ENCODE results near the gene KCNMA1.

Gene KCNMA1

DNA sequence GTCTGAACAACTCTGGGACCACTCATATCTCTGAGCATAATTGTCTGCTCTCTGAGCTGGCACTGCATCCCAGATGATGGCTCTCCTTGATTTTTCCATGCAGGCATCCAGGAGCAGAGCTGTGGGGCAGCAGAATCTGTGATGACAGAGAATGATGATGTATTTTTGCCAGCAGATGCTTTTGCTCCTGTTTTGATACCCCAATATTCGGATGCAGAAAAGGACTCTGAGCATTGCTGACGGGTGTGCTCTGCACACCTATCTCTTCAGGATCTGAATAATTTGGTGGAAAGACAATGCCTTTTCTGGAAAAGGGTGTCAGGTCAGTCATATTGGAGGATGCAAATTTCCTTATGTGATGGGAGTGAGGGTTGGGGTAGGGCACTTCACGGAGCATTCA lies 735.9 kb downstream of the KCNMA1 start:
- DNase-seq (ENCODE audit: low read depth in 3 of 3) = no peak

- DNase-seq (ENCODE audit: low read depth in 3 of 3) = no peak
Measured at GRCh38 chr10:76899490-76899889, 738.1 kb downstream of the KCNMA1 start.

- no peak for DNase-seq (ENCODE audit: low read depth in 3 of 3)
Measured at GRCh38 chr10:76892766-76893479, 744.7 kb downstream of the KCNMA1 start.

GRCh38 chr10:76887223-76888010 lies 750.2 kb downstream of the KCNMA1 start:
- no peak for DNase-seq (ENCODE audit: low read depth in 3 of 3)

- no peak for DNase-seq (ENCODE audit: low read depth in 3 of 3)
Measured at GRCh38 chr10:76885816-76886215, 751.8 kb downstream of the KCNMA1 start.

- no peak for DNase-seq (ENCODE audit: low read depth in 3 of 3)
Measured at GRCh38 chr10:76884673-76885275, 752.8 kb downstream of the KCNMA1 start.

GRCh38 chr10:76883596-76883995 lies 754.0 kb downstream of the KCNMA1 start:
- no peak for DNase-seq (ENCODE audit: low read depth in 3 of 3)

DNA sequence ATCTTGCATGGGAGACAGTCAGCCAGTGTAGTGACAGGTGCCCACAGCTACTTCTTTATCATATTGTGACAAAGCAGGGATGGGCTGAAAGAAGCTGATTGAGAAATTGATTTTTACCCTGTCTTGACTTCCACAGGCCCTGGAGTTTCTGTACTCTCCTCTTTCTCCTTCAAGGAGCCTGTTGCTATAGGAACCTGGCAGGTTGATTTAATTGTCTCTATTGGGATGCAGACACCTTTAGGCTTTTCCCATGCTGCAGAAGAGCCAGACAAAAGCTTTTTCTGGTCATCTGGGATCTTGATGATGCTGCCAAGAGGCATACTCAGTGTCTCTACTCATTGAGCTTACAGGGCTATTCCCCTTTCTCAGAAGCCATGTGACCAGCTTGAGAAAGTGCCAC lies 754.8 kb downstream of the KCNMA1 start:
- DNase-seq (ENCODE audit: low read depth in 3 of 3) = no peak

DNA sequence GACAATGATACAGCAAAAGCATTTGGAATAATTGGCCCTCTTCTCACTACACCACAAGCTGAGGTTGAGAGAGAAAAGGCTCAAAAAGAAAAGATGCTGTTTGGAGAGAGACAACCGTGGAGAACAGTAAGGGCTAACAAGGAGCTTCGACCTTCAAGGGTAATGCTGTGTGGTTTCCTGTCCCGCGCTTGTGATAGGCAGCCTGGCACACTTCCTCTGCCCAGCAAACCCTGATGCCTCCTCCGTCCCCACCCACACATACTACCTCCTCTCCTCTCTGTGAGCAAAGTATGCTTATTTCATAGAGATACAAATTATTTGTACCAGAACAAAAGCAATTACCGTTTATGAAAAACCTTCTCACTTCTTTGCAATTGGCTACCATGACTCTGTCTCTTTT lies 755.4 kb downstream of the KCNMA1 start:
- DNase-seq (ENCODE audit: low read depth in 3 of 3) = no peak

- no peak for DNase-seq (ENCODE audit: low read depth in 3 of 3)
Measured at GRCh38 chr10:76881477-76882220, 756.0 kb downstream of the KCNMA1 start.

GRCh38 chr10:76880931-76881330 lies 756.7 kb downstream of the KCNMA1 start:
- DNase-seq (ENCODE audit: low read depth in 3 of 3) = no peak

DNA sequence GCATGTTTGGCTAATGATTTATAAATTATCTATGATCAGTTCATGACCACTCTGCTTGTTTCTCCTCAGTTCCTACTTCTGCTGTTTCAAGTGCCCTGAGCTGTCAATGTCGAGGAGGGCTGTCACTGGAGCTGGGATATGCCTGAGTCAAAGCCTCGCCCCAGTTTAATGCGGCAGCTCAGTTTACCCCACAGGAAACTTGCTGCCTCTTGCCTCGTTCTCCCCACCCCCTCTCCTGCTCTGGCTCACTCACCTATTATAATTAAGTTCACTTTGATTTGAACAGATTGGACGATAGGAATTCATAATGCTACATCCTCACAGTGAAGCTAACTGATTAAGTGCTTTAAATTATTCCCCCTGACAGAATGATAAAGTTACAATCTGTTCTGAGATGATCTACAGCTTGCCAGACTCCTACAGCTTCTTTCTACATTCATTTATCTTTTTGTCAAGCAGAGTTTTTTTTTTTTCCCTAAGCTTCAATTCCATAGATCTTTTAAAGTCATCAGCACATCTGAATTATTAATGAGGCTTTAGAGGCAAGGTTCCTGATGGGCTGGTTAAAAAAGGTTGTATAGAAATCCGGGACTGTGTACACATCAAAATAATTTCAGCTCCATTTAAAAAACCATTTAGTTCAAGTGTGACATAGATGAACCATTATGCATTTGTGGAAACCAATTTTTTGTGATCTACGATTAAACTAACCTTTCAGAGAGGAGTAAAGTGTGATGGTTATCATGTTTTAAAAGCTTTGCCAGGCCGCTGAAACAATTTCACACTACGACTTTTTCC lies 758.3 kb downstream of the KCNMA1 start:
- no peak for DNase-seq (ENCODE audit: low read depth in 3 of 3)

DNA sequence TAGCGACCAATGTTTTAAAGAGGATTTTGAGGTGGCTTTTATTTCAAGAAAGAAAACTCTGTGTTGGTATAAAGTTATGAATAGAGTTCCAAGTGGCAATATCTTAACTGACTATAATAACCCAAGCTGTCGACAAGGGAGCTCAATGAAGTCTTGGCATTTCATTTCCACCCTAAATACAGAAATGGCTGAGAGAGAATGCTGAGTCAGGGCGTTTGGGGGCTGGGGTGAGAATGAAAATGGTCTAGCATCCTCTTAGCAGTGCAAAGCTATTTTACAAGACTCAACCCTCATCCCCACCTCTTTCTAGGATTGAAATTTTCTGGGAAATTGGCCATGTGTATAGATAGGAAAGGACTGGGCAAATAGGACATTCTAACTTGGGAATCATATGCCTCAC lies 759.1 kb downstream of the KCNMA1 start:
- no peak for DNase-seq (ENCODE audit: low read depth in 3 of 3)

- DNase-seq (ENCODE audit: low read depth in 3 of 3) = no peak
Measured at GRCh38 chr10:76874896-76875295, 762.7 kb downstream of the KCNMA1 start.

- no peak for DNase-seq (ENCODE audit: low read depth in 3 of 3)
Measured at GRCh38 chr10:76874176-76874575, 763.4 kb downstream of the KCNMA1 start.

DNA sequence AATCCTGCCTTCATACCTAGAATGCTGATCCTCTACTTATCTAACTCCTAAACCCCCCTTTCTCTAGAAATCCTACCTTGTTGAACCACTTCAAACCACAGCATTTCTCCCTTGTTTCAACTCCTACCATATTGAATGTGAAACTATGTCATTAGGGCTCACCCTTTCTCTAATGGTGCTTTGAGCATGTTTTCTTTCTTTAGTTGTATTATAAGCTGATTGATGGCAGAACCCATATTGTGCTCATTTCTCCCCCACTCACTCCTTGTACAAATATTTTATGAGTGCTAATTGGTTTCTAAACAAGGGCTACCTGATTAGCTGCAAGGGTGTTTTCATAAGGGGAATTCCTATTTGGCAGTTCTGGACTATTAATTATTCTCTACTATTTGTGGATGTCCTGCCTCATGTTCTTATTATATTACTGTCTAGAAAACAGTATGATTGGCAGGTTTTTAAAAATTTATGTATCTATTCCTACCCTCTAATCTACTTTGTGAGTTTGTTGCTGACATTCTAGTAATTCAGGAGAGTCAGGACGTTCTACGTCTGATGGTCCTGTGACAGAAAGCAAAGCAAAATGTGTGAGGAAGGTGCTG lies 765.8 kb downstream of the KCNMA1 start:
- DNase-seq (ENCODE audit: low read depth in 3 of 3) = no peak

- DNase-seq (ENCODE audit: low read depth in 3 of 3) = no peak
Measured at GRCh38 chr10:76869931-76870330, 767.7 kb downstream of the KCNMA1 start.

DNA sequence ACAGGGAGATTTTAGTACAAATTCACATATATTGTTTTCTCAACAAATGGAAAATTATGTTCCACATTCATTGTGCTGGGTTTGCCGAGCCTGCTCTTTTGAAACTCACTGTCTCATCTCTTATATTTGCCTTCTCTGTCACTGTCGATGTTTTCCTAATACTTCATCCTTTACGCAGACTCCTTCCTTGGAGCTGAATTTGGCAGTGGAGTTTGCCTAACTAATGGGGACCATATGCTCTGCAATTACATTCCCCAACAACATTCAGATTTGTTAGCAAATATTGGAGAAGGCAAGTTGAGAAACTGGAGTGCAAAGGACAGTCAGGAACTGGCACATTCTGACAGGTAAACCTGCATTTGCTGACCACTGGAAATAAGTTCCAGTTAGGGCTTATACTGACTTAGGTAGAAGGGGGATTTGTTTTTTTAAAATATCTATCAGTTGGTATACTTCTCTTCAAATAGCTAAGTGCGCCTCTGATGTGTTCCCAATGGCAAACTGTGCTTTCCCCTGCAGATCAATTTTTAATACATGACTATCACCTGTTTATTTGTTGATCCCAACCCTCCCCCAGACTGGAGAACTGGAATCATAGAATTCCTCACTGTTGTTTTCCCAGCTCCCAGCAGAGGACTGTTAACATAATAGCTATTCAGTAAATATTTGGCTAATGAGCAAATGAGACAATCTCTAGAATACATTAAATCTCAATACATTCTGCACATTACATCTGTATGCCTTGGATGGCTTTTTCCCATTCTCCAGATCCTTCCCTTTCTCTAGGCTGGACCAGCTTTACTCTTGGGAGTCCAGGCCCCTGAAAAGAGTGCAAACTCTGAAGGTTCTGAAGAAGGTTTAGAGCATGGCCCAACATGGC lies 769.3 kb downstream of the KCNMA1 start:
- no peak for DNase-seq (ENCODE audit: low read depth in 3 of 3)

DNA sequence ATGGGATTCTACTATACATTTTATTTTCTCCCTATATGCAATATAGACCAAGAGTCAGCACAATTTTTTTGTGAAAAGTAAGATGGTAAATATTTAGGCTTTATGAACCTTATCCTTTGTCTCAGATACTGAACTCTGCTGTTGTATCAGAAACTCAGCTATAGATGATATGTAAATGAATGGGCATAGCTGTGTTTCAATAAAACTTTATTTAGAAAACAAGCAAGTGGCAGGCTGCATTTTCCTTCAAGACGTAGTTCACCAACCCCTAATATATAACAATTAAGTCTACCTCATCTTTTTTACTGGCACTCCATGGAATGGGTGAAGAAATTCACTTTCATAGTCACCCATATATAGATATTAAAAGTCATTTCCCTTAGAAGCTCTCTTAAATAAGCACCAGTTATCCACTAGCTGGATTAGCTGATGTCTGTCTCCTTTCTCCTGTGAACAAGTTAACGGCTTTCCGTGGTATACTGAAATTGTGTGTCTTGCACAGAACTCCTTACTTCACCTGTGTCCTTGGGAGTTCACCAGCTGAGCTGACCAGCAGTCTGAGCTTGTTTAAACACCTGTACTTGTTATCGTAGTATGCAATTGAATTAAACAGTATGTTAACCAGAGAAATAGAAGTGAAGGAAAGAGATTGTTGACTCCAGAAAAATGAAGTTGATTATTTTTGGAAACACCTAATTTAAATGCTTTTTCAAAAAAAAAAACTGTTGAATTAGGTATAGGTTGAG lies 770.6 kb downstream of the KCNMA1 start:
- DNase-seq (ENCODE audit: low read depth in 3 of 3) = no peak

All from stimulated activated CD4-positive, alpha-beta T cell treated with anti-CD3 and anti-CD28 coated beads, TNF-alpha, amount 100 ng/mL, for 4 hours (primary cell).